Measurements from ENCODE around the gene PTGDS.

PTGDS gene

GRCh38 chr9:136957901-136958300 lies 19.4 kb upstream of the PTGDS start:
- FAIRE-seq, result no peak
- TF ChIP-seq TAF1 (IDR thresholded peaks at IDR 0.05; ENCODE audit: low read depth, low read length) (no peak), POLR2A (IDR thresholded peaks at IDR 0.05; ENCODE audit: low read depth, low read length) (no peak), POU2F2 (IDR thresholded peaks at IDR 0.05; ENCODE audit: low read depth, low read length) (no peak), PAX5 (IDR thresholded peaks at IDR 0.05; ENCODE audit: insufficient read depth, low read length, severe bottlenecking) (no peak), SPI1 (IDR thresholded peaks at IDR 0.05; ENCODE audit: low read depth, low read length) (no peak), POLR2AphosphoS5 (IDR thresholded peaks at IDR 0.05; ENCODE audit: low read depth, low read length) (no peak)

GRCh38 chr9:136958473-136958872 lies 18.8 kb upstream of the PTGDS start:
- DNase-seq (ENCODE audit: insufficient read length, low spot score), result no peak
- TF ChIP-seq TAF1 (IDR thresholded peaks at IDR 0.05; ENCODE audit: low read depth, low read length) (no peak), PAX5 (IDR thresholded peaks at IDR 0.05; ENCODE audit: insufficient read depth, low read length, severe bottlenecking) (no peak), POLR2AphosphoS5 (IDR thresholded peaks at IDR 0.05; ENCODE audit: low read depth, low read length) (no peak), POU2F2 (IDR thresholded peaks at IDR 0.05; ENCODE audit: low read depth, low read length) (no peak), SPI1 (IDR thresholded peaks at IDR 0.05; ENCODE audit: low read depth, low read length) (no peak), POLR2A (IDR thresholded peaks at IDR 0.05; ENCODE audit: low read depth, low read length) (no peak)
- no peak for FAIRE-seq

More at GRCh38 chr9:136957901-136958300, 19.4 kb upstream of the PTGDS start:
- DNase-seq (ENCODE audit: insufficient read length, low spot score), result no peak

- DNase-seq (ENCODE audit: insufficient read length, low spot score), result no peak
- no peak for TF ChIP-seq SPI1 (IDR thresholded peaks at IDR 0.05; ENCODE audit: low read depth, low read length)
- no peak for TF ChIP-seq POLR2AphosphoS5 (IDR thresholded peaks at IDR 0.05; ENCODE audit: low read depth, low read length)
- TF ChIP-seq PAX5 (IDR thresholded peaks at IDR 0.05; ENCODE audit: insufficient read depth, low read length, severe bottlenecking), result no peak
- no peak for TF ChIP-seq POLR2A (IDR thresholded peaks at IDR 0.05; ENCODE audit: low read depth, low read length)
- TF ChIP-seq POU2F2 (IDR thresholded peaks at IDR 0.05; ENCODE audit: low read depth, low read length), result no peak
- TF ChIP-seq TAF1 (IDR thresholded peaks at IDR 0.05; ENCODE audit: low read depth, low read length), result no peak
- FAIRE-seq, result no peak
Observed at GRCh38 chr9:136958898-136959850, 18.1 kb upstream of the PTGDS start.

- TF ChIP-seq TAF1 (IDR thresholded peaks at IDR 0.05; ENCODE audit: low read depth, low read length) (no peak), SPI1 (IDR thresholded peaks at IDR 0.05; ENCODE audit: low read depth, low read length) (no peak), POLR2AphosphoS5 (IDR thresholded peaks at IDR 0.05; ENCODE audit: low read depth, low read length) (no peak), POU2F2 (IDR thresholded peaks at IDR 0.05; ENCODE audit: low read depth, low read length) (no peak), POLR2A (IDR thresholded peaks at IDR 0.05; ENCODE audit: low read depth, low read length) (no peak)
- DNase-seq (ENCODE audit: insufficient read length, low spot score), result no peak
- FAIRE-seq, result no peak
Observed at GRCh38 chr9:136960212-136960937, 16.9 kb upstream of the PTGDS start.

GRCh38 chr9:136960938-136961275 lies 16.4 kb upstream of the PTGDS start:
- TF ChIP-seq PAX5 (IDR thresholded peaks at IDR 0.05; ENCODE audit: insufficient read depth, low read length, severe bottlenecking), result no peak
- TF ChIP-seq POU2F2 (IDR thresholded peaks at IDR 0.05; ENCODE audit: low read depth, low read length), result no peak
- TF ChIP-seq TAF1 (IDR thresholded peaks at IDR 0.05; ENCODE audit: low read depth, low read length), result no peak
- no peak for TF ChIP-seq SPI1 (IDR thresholded peaks at IDR 0.05; ENCODE audit: low read depth, low read length)
- TF ChIP-seq POLR2A (IDR thresholded peaks at IDR 0.05; ENCODE audit: low read depth, low read length), result no peak
- no peak for TF ChIP-seq POLR2AphosphoS5 (IDR thresholded peaks at IDR 0.05; ENCODE audit: low read depth, low read length)
- DNase-seq (ENCODE audit: insufficient read length, low spot score), result no peak
- FAIRE-seq, result no peak

GRCh38 chr9:136961279-136962065 lies 15.8 kb upstream of the PTGDS start:
- TF ChIP-seq POLR2A (IDR thresholded peaks at IDR 0.05; ENCODE audit: low read depth, low read length) (no peak), PAX5 (IDR thresholded peaks at IDR 0.05; ENCODE audit: insufficient read depth, low read length, severe bottlenecking) (no peak), POU2F2 (IDR thresholded peaks at IDR 0.05; ENCODE audit: low read depth, low read length) (no peak), SPI1 (IDR thresholded peaks at IDR 0.05; ENCODE audit: low read depth, low read length) (no peak), TAF1 (IDR thresholded peaks at IDR 0.05; ENCODE audit: low read depth, low read length) (no peak), POLR2AphosphoS5 (IDR thresholded peaks at IDR 0.05; ENCODE audit: low read depth, low read length) (no peak)
- FAIRE-seq (no peak), DNase-seq (ENCODE audit: insufficient read length, low spot score) (no peak)

- FAIRE-seq (no peak), DNase-seq (ENCODE audit: insufficient read length, low spot score) (no peak)
- TF ChIP-seq TAF1 (IDR thresholded peaks at IDR 0.05; ENCODE audit: low read depth, low read length) (no peak), SPI1 (IDR thresholded peaks at IDR 0.05; ENCODE audit: low read depth, low read length) (no peak)
Observed at GRCh38 chr9:136962163-136962562, 15.1 kb upstream of the PTGDS start.

GRCh38 chr9:136962701-136963248 lies 14.5 kb upstream of the PTGDS start:
- TF ChIP-seq TAF1 (IDR thresholded peaks at IDR 0.05; ENCODE audit: low read depth, low read length) (no peak), POLR2A (IDR thresholded peaks at IDR 0.05; ENCODE audit: low read depth, low read length) (no peak), POLR2AphosphoS5 (IDR thresholded peaks at IDR 0.05; ENCODE audit: low read depth, low read length) (no peak), PAX5 (IDR thresholded peaks at IDR 0.05; ENCODE audit: insufficient read depth, low read length, severe bottlenecking) (no peak), POU2F2 (IDR thresholded peaks at IDR 0.05; ENCODE audit: low read depth, low read length) (no peak), SPI1 (IDR thresholded peaks at IDR 0.05; ENCODE audit: low read depth, low read length) (no peak)
- FAIRE-seq (no peak), DNase-seq (ENCODE audit: insufficient read length, low spot score) (no peak)

Data from GM12891 (cell line).